MCF 10A (cell line): Measurements from ENCODE around the gene NDUFS4. TPM values are rescaled to one million over a fixed set of nuclear protein-coding genes. Genes with fewer than 3 reads are reported as not detected.

Source experiments
- BruUV-seq: library from RNA; stranded (reverse); fragments of 400-500 nt; replicated peaks from 2 replicates; lab custom pipeline; 2021; lab: Mats Ljungman, UMichigan
- CTCF ChIA-PET: fragments of 300-600 bp; sonication (Branson Sonifier 250); formaldehyde crosslinking; extraction: SDS; loops from one replicate; lab custom pipeline; 2021; ENCODE audit warnings: antibody characterized with exemption, inconsistent platforms; lab: Yijun Ruan, JAX
- POLR2A ChIA-PET: fragments of 300-600, 350-650 bp; sonication (Branson Sonifier 250); formaldehyde crosslinking; extraction: SDS; loops from one replicate; lab custom pipeline; 2020; ENCODE audit warnings: antibody characterized with exemption, inconsistent platforms; lab: Yijun Ruan, JAX
- DNase-seq: peaks from one replicate; pipeline ENCODE4 v3.0.0-alpha.2; 2018; ENCODE audit not compliant: unreplicated experiment
- H3K27ac Mint-ChIP-seq: one replicate; pipeline ENCODE4 v1.8.0; 2022; ENCODE audit warnings: mild to moderate bottlenecking, low read depth, mixed read lengths; ENCODE audit not compliant: unreplicated experiment
- H3K27me3 Mint-ChIP-seq: one replicate; pipeline ENCODE4 v1.8.0; 2022; ENCODE audit warnings: mixed read lengths; ENCODE audit not compliant: insufficient read depth, unreplicated experiment
- H3K36me3 Mint-ChIP-seq: one replicate; pipeline ENCODE4 v1.8.0; 2022; ENCODE audit warnings: mild to moderate bottlenecking, moderate library complexity, mixed read lengths; ENCODE audit not compliant: insufficient read depth, unreplicated experiment
- H3K4me1 Mint-ChIP-seq: one replicate; pipeline ENCODE4 v1.8.0; 2022; ENCODE audit warnings: mixed read lengths; ENCODE audit not compliant: insufficient read depth, unreplicated experiment
- H3K4me3 Mint-ChIP-seq: one replicate; pipeline ENCODE4 v1.8.0; 2022; ENCODE audit warnings: mild to moderate bottlenecking, moderate library complexity, mixed read lengths; ENCODE audit not compliant: unreplicated experiment
- H3K9me3 Mint-ChIP-seq: one replicate; pipeline ENCODE4 v1.8.0; 2022; ENCODE audit warnings: mixed read lengths; ENCODE audit not compliant: unreplicated experiment
- CTCF ChIP-seq: fragments of 200-600 bp; IDR thresholded peaks from one replicate; pipeline ENCODE4 v1.8.0; 2022; ENCODE audit warnings: antibody characterized with exemption, mild to moderate bottlenecking; ENCODE audit not compliant: unreplicated experiment
- intact Hi-C: fragments of 100-400 bp; cut with micrococcal nuclease; formaldehyde crosslinking; loops from 2 replicates; pipeline ENCODE4 v1.14.1; 2022
- total RNA-seq: library from RNA; stranded (reverse); gene quantifications from 2 replicates; pipeline ENCODE4 v1.2.3, GENCODE V29; 2022

Gene NDUFS4
- total RNA-seq, 1 experiment from 2014 or later = 136 TPM

GRCh38 chr5:53582225-53582624 is 21.8 kb downstream of the NDUFS4 start:
- no peak for DNase-seq
- Mint-ChIP-seq H3K27me3 (no peaks in the 10 kb centered on the region), H3K9me3 (peaks cover 5% of the 10 kb centered on the region), H3K4me3 (no peak overlapping the region), H3K36me3 (peaks cover 19% of the 10 kb centered on the region), H3K4me1 (peaks cover 6% of the 10 kb centered on the region), H3K27ac (no peak overlapping the region)
- no TSS peak for BruUV-seq
- intact Hi-C loops = no loop called here
- POLR2A ChIA-PET = interaction anchor here (0.5 to 1.0 kb wide), 3 partner anchors 8 to 28 kb away, joined by 3 to 4 read pairs (median 4); no protein-coding TSS in a partner anchor
- CTCF ChIA-PET = no interaction called here
- TF ChIP-seq CTCF = no peak

DNA sequence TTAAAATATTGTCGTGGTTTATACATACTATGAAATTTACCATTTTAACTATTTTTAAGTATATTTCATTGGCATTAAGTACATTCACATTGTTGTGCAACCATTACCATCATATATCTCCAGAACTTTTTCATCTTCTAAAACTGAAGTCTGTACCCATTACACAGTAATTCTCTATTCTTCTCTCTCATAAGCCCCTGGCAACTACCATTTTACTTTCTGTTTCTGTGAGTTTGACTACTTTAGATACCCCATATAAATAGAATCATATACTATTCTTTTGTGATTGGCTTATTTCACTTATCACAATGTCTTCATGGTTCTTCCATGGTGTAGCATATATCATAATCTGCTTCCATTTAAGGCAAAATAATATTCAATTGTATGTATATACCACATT is 30.3 kb downstream of the NDUFS4 start:
- ChIA-PET POLR2A (no interaction called here), CTCF (no interaction called here)
- Mint-ChIP-seq H3K27me3 (no peaks in the 10 kb centered on the region), H3K4me3 (no peak overlapping the region), H3K9me3 (no peaks in the 10 kb centered on the region), H3K27ac (no peak overlapping the region), H3K4me1 (peaks cover 6% of the 10 kb centered on the region), H3K36me3 (peaks cover 12% of the 10 kb centered on the region)
- no TSS peak for BruUV-seq
- no peak for DNase-seq
- TF ChIP-seq CTCF = no peak
- intact Hi-C loops = no loop called here

- H3K4me3 Mint-ChIP-seq = no peak overlapping the region
- CTCF ChIA-PET = no interaction called here
- H3K9me3 Mint-ChIP-seq = no peaks in the 10 kb centered on the region
- H3K27me3 Mint-ChIP-seq = no peaks in the 10 kb centered on the region
- H3K4me1 Mint-ChIP-seq = peaks cover 18% of the 10 kb centered on the region
- POLR2A ChIA-PET = no interaction called here
- intact Hi-C loops = no loop called here
- no peak overlapping the region for H3K27ac Mint-ChIP-seq
- no peak for TF ChIP-seq CTCF
- DNase-seq = no peak
- no TSS peak for BruUV-seq
- H3K36me3 Mint-ChIP-seq = no peaks in the 10 kb centered on the region
Measured at GRCh38 chr5:53594419-53594818, 34.0 kb downstream of the NDUFS4 start.

DNA sequence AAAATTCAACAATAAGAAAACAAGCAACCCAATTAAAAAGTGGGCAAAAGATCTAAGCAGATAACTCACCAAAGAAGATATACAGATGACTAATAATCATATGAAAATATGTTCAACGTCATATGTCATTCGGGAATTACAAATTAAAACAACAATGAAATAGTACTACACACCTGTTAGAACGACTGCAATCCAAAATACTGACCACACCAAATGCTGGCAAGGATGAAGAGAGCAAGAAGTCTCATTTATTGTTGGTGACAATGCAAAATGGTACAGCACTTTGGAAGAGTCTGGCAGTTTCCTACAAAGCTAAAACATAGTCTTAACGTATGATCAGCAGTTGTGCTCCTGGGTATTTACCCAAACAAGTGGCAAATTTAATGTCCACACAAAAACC is 37.5 kb downstream of the NDUFS4 start:
- peaks cover 18% of the 10 kb centered on the region for H3K4me1 Mint-ChIP-seq
- intact Hi-C loops = no loop called here
- H3K27me3 Mint-ChIP-seq = no peaks in the 10 kb centered on the region
- H3K9me3 Mint-ChIP-seq = no peaks in the 10 kb centered on the region
- no peak overlapping the region for H3K4me3 Mint-ChIP-seq
- ChIA-PET POLR2A (no interaction called here), CTCF (no interaction called here)
- no TSS peak for BruUV-seq
- no peak for DNase-seq
- TF ChIP-seq CTCF = no peak
- no peak overlapping the region for H3K27ac Mint-ChIP-seq
- no peaks in the 10 kb centered on the region for H3K36me3 Mint-ChIP-seq
